ENCODE data around the gene SPP1.
"Not testable (repeated sequence)": the region's sequence is repeated elsewhere in the genome, so short reads cannot be mapped to it uniquely, and the experiment has no call there.

The SPP1 gene

GRCh38 chr4:88022289-88022688 is 46.8 kb downstream of the SPP1 start:
- Histone ChIP-seq H3K9ac (ENCODE audit: low read depth, low read length) (no peak overlapping the region), H3K4me3 (ENCODE audit: low read depth, low read length) (no peak overlapping the region), H3K27me3 (ENCODE audit: control insufficient read depth, insufficient read depth, low read length) (no peaks in the 10 kb centered on the region), H3K4me1 (ENCODE audit: control insufficient read depth, insufficient read depth, low read length) (no peaks in the 10 kb centered on the region), H3K27ac (ENCODE audit: low read depth, low read length) (no peak overlapping the region), H3K9me3 (ENCODE audit: control insufficient read depth, insufficient read depth, low read length) (peaks cover 13% of the 10 kb centered on the region), H3K36me3 (ENCODE audit: control insufficient read depth, insufficient read depth, low read length) (peaks cover 54% of the 10 kb centered on the region)

- H3K9ac ChIP-seq (ENCODE audit: low read depth, low read length); H3K27ac ChIP-seq (ENCODE audit: low read depth, low read length); H3K4me3 ChIP-seq (ENCODE audit: low read depth, low read length); H3K27me3 ChIP-seq (ENCODE audit: control insufficient read depth, insufficient read depth, low read length); H3K4me1 ChIP-seq (ENCODE audit: control insufficient read depth, insufficient read depth, low read length): not testable (repeated sequence)
- Histone ChIP-seq H3K9me3 (ENCODE audit: control insufficient read depth, insufficient read depth, low read length) (peaks cover 13% of the 10 kb centered on the region), H3K36me3 (ENCODE audit: control insufficient read depth, insufficient read depth, low read length) (peaks cover 52% of the 10 kb centered on the region)
These were observed 50.6 kb downstream of the SPP1 start for GRCh38 chr4:88025868-88026661.

- Histone ChIP-seq H3K9ac (ENCODE audit: low read depth, low read length) (no peak overlapping the region), H3K27ac (ENCODE audit: low read depth, low read length) (no peak overlapping the region), H3K4me3 (ENCODE audit: low read depth, low read length) (no peak overlapping the region), H3K4me1 (ENCODE audit: control insufficient read depth, insufficient read depth, low read length) (no peaks in the 10 kb centered on the region), H3K36me3 (ENCODE audit: control insufficient read depth, insufficient read depth, low read length) (peaks cover 42% of the 10 kb centered on the region), H3K9me3 (ENCODE audit: control insufficient read depth, insufficient read depth, low read length) (peaks cover 13% of the 10 kb centered on the region), H3K27me3 (ENCODE audit: control insufficient read depth, insufficient read depth, low read length) (no peaks in the 10 kb centered on the region)
These were observed 52.4 kb downstream of the SPP1 start for GRCh38 chr4:88027611-88028608.

GRCh38 chr4:88028946-88029345 is 53.4 kb downstream of the SPP1 start:
- no peak overlapping the region for H3K9ac ChIP-seq (ENCODE audit: low read depth, low read length)
- H3K27ac ChIP-seq (ENCODE audit: low read depth, low read length): no peak overlapping the region
- peaks cover 13% of the 10 kb centered on the region for H3K9me3 ChIP-seq (ENCODE audit: control insufficient read depth, insufficient read depth, low read length)
- H3K36me3 ChIP-seq (ENCODE audit: control insufficient read depth, insufficient read depth, low read length): peaks cover 33% of the 10 kb centered on the region
- no peaks in the 10 kb centered on the region for H3K27me3 ChIP-seq (ENCODE audit: control insufficient read depth, insufficient read depth, low read length)
- H3K4me1 ChIP-seq (ENCODE audit: control insufficient read depth, insufficient read depth, low read length): no peaks in the 10 kb centered on the region
- no peak overlapping the region for H3K4me3 ChIP-seq (ENCODE audit: low read depth, low read length)

GRCh38 chr4:88029556-88029955 is 54.0 kb downstream of the SPP1 start:
- Histone ChIP-seq H3K4me1 (ENCODE audit: control insufficient read depth, insufficient read depth, low read length) (no peaks in the 10 kb centered on the region), H3K9ac (ENCODE audit: low read depth, low read length) (no peak overlapping the region)

GRCh38 chr4:88030565-88031310 is 55.2 kb downstream of the SPP1 start:
- H3K27ac ChIP-seq (ENCODE audit: low read depth, low read length): no peak overlapping the region
- H3K9me3 ChIP-seq (ENCODE audit: control insufficient read depth, insufficient read depth, low read length): peaks cover 6% of the 10 kb centered on the region; the same call in 1 of the 2 replicates
- no peak overlapping the region for H3K4me3 ChIP-seq (ENCODE audit: low read depth, low read length)
- peaks cover 32% of the 10 kb centered on the region for H3K36me3 ChIP-seq (ENCODE audit: control insufficient read depth, insufficient read depth, low read length)
- H3K9ac ChIP-seq (ENCODE audit: low read depth, low read length): no peak overlapping the region
- no peaks in the 10 kb centered on the region for H3K4me1 ChIP-seq (ENCODE audit: control insufficient read depth, insufficient read depth, low read length)
- no peaks in the 10 kb centered on the region for H3K27me3 ChIP-seq (ENCODE audit: control insufficient read depth, insufficient read depth, low read length)

More at GRCh38 chr4:88029556-88029955, 54.0 kb downstream of the SPP1 start:
- Histone ChIP-seq H3K27ac (ENCODE audit: low read depth, low read length) (no peak overlapping the region), H3K9me3 (ENCODE audit: control insufficient read depth, insufficient read depth, low read length) (peaks cover 13% of the 10 kb centered on the region), H3K27me3 (ENCODE audit: control insufficient read depth, insufficient read depth, low read length) (no peaks in the 10 kb centered on the region), H3K4me3 (ENCODE audit: low read depth, low read length) (no peak overlapping the region), H3K36me3 (ENCODE audit: control insufficient read depth, insufficient read depth, low read length) (peaks cover 30% of the 10 kb centered on the region)

Data from HUES48 (cell line).